Measurements from ENCODE around the gene ARHGAP15. TPM values are rescaled to one million over a fixed set of nuclear protein-coding genes. Genes with fewer than 3 reads are reported as not detected.

Gene ARHGAP15
- total RNA-seq, 1 donor from 2014 or later: 18.5 TPM

DNA sequence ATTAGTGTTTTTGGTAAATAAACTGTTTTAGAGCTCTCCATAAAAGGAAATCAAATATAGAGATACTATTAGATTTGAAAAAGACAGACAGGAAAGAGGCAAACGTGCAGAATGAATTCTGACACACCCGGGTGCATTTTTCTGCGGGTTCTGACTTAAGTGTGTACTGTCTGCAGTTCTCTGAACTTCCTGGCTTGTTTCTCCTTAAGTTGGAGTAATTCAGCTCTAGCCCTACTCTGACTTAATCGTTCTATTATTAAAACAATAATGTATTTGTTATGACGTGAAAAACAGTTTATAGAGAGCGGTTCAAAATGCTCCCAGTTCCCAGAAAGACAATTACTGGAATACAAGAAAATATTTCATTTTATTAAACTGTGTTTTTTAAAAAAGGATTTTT is 305.9 kb downstream of the ARHGAP15 start:
- H3K4me3 ChIP-seq: no peak overlapping the region
- H3K36me3 ChIP-seq: no peaks in the 10 kb centered on the region
- intact Hi-C loops (cut with DNase I): no loop called here
- ATAC-seq (no peak), DNase-seq (no peak)
- TF ChIP-seq, protein P1, sequence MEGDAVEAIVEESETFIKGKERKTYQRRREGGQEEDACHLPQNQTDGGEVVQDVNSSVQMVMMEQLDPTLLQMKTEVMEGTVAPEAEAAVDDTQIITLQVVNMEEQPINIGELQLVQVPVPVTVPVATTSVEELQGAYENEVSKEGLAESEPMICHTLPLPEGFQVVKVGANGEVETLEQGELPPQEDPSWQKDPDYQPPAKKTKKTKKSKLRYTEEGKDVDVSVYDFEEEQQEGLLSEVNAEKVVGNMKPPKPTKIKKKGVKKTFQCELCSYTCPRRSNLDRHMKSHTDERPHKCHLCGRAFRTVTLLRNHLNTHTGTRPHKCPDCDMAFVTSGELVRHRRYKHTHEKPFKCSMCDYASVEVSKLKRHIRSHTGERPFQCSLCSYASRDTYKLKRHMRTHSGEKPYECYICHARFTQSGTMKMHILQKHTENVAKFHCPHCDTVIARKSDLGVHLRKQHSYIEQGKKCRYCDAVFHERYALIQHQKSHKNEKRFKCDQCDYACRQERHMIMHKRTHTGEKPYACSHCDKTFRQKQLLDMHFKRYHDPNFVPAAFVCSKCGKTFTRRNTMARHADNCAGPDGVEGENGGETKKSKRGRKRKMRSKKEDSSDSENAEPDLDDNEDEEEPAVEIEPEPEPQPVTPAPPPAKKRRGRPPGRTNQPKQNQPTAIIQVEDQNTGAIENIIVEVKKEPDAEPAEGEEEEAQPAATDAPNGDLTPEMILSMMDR (IDR thresholded peaks at IDR 0.05): no peak
- H3K9me3 ChIP-seq: no peaks in the 10 kb centered on the region
- peak overlapping the region; percentile 32 for H3K27ac ChIP-seq
- H3K4me1 ChIP-seq: no peaks in the 10 kb centered on the region
- no peaks in the 10 kb centered on the region for H3K27me3 ChIP-seq (ENCODE audit: low read depth)

DNA sequence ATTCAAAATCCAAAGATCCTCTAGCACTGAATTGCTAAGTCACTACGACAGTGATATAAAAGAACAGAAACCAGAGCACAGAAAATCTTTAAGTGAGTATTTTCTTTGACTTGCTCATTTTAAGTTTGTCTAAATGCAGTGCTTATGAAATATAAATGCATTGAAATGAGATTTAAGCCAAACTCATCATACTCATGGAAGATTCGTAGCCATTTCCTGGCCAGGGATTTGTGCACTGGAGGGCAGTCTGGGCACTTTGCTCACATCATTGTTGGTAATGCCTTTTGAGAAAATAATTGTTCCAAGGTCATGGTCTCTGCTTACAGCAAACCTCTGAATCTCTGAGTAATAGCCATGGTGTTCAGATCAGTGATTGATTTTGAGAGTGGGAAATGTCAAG is 307.7 kb downstream of the ARHGAP15 start:
- DNase-seq: no peak
- no peak for ATAC-seq
- H3K36me3 ChIP-seq: no peaks in the 10 kb centered on the region
- no peaks in the 10 kb centered on the region for H3K9me3 ChIP-seq
- no peaks in the 10 kb centered on the region for H3K27me3 ChIP-seq (ENCODE audit: low read depth)
- H3K27ac ChIP-seq: no peak overlapping the region
- intact Hi-C loops (cut with DNase I): no loop called here
- TF ChIP-seq, protein P1 (IDR thresholded peaks at IDR 0.05): no peak
- H3K4me3 ChIP-seq: peak overlapping the region; percentile 5
- H3K4me1 ChIP-seq: no peaks in the 10 kb centered on the region

DNA sequence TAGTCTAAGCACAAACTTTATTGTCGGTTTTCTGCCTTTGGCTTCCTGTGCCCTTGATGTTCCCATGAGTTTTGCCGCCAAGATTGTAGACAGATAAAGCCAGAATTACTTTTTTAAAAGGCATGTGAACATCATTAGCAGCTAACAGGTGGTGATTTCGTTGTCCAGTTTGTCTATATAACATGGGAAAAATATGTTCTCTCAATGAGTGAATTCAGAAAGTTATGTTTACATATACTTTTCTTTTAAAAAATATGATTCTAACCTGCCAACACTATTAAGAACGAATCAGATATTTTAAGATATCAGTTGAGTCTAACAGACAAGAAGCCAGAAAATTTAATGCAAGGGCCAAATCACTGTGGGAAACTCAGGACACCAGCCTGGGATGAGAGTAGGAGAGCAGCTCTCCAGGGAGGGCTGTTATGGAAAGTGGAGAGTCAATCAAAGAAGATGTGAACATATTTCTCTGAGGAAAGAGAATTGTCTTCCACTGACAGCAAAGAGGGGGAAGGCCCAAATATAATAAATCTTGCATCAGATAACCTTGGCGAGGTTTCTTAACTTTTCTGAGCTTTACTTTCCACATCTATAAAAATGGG is 311.3 kb downstream of the ARHGAP15 start:
- no peaks in the 10 kb centered on the region for H3K36me3 ChIP-seq
- intact Hi-C loops (cut with DNase I): no loop called here
- no peak overlapping the region for H3K27ac ChIP-seq
- TF ChIP-seq, protein P1 (IDR thresholded peaks at IDR 0.05): no peak
- ATAC-seq (no peak), DNase-seq (no peak)
- H3K4me1 ChIP-seq: no peaks in the 10 kb centered on the region
- H3K9me3 ChIP-seq: no peaks in the 10 kb centered on the region
- H3K4me3 ChIP-seq: no peak overlapping the region
- H3K27me3 ChIP-seq (ENCODE audit: low read depth): no peaks in the 10 kb centered on the region

DNA sequence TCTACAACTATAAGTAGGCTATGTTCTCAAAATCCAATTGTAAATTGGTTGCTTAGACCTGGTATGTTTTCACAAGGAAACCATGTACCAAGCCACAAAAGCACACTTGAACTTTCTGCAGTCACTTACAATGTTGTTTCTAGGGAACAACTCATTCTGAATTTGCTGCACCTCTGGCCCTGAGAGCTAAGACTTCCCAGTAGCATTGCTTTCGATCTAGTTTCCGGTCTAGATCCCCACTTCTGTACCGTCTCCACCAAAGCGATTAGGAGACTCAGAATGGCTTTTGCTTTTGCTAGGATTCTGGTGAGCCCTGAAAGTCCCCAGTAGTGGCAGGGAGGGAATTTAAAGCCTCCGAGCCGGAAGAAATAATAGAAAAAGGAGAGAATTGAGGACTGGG is 313.0 kb downstream of the ARHGAP15 start:
- intact Hi-C loops (cut with DNase I): no loop called here
- Histone ChIP-seq H3K36me3 (no peaks in the 10 kb centered on the region), H3K9me3 (no peaks in the 10 kb centered on the region), H3K27me3 (ENCODE audit: low read depth) (no peaks in the 10 kb centered on the region), H3K4me3 (no peak overlapping the region), H3K27ac (no peak overlapping the region), H3K4me1 (no peaks in the 10 kb centered on the region)
- DNase-seq (no peak), ATAC-seq (peak in 1 of 2 donors; percentile 47)
- TF ChIP-seq, protein P1 (IDR thresholded peaks at IDR 0.05): no peak

DNA sequence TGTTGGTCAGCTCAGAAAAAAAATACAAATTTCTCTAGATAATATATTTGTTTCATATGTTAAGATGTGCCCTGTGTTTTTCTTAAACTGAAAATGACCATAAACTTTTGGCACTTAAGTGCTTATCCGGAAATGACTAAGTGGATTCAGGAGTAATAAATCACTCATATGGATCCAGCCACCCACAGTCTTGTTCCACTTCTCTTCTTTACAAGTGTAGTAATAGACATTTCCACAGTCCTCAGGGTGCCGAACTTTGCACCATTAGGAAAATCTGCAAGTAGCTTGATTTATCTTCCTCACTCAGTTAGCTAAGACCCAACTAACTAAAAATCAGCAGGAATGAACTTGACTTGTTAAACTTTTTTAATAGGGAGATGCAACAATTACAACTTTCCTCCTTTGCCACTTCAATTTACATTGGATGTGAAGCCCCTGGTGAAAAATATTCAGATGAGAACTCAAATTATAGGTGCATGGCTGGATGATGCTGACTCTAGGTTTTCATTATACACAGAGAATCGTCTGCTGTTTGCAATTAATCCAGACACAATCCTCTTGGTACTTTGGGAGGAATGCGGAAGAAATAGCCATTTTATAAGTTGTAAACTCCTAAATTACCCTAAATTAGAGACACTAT is 322.5 kb downstream of the ARHGAP15 start:
- no peak overlapping the region for H3K27ac ChIP-seq
- DNase-seq (no peak), ATAC-seq (no peak)
- no peaks in the 10 kb centered on the region for H3K27me3 ChIP-seq (ENCODE audit: low read depth)
- TF ChIP-seq, protein P1 (IDR thresholded peaks at IDR 0.05): no peak
- no peak overlapping the region for H3K4me3 ChIP-seq
- no peaks in the 10 kb centered on the region for H3K9me3 ChIP-seq
- no peaks in the 10 kb centered on the region for H3K36me3 ChIP-seq
- no peaks in the 10 kb centered on the region for H3K4me1 ChIP-seq
- intact Hi-C loops (cut with DNase I): no loop called here

Measured in lower lobe of right lung (tissue), 2 donors.